ENCODE results near the gene ZNF416. TPM values are rescaled to one million over a fixed set of nuclear protein-coding genes. Genes with fewer than 3 reads are reported as not detected.

ZNF416 gene
- polyA plus RNA-seq, 1 of the 3 experiments (the other 2 are of a cell fraction), result 2.0 TPM

GRCh38 chr19:57563547-57563946 is 15.2 kb downstream of the ZNF416 start:
- Histone ChIP-seq H3K9me2 (no peaks in the 10 kb centered on the region), H3K9ac (no peak overlapping the region), H3K4me1 (ENCODE audit: control insufficient read depth in 1 of 2, insufficient read depth in 2 of 2, low read depth in 1 of 2, low read length in 1 of 2) (peaks cover 0 to under 1% of the 10 kb centered on the region in 2 experiments; a peak in 2 of 4 replicates), H2AFZ (ENCODE audit: low read depth) (no peak overlapping the region), H3K27me3 (ENCODE audit: insufficient read depth) (no peaks in the 10 kb centered on the region), H3F3A (replicated peaks; ENCODE audit: insufficient read depth) (peaks cover 6% of the 10 kb centered on the region), H3K27ac (ENCODE audit: low read depth in 2 of 2, low read length in 1 of 2) (no peak overlapping the region), H3K36me3 (replicated peaks in 1 of 2; ENCODE audit: control insufficient read depth in 1 of 2, insufficient read depth in 2 of 2, low read length in 1 of 2) (no peaks in the 10 kb centered on the region), H3K79me2 (ENCODE audit: insufficient read depth) (peaks cover 10% of the 10 kb centered on the region), H3K4me3 (ENCODE audit: low read depth in 2 of 2, low read length in 1 of 2) (no peak overlapping the region), H4K20me1 (ENCODE audit: insufficient read depth) (no peaks in the 10 kb centered on the region), H3K9me3 (peaks cover 26% of the 10 kb centered on the region; the same call in 1 of the 2 replicates), H3K4me2 (no peak overlapping the region)
- TF ChIP-seq TEAD4 (IDR thresholded peaks at IDR 0.05; ENCODE audit: borderline replicate concordance, insufficient read depth), result no peak
- TF ChIP-seq GABPA (IDR thresholded peaks at IDR 0.05; ENCODE audit: low read depth), result no peak
- DNase-seq, result no peak
- 0% methylated on average over 1 of the region's 1 CpG for WGBS (ENCODE audit: low lambda C conversion rate)
- CTCF ChIA-PET, result no interaction called here
- POLR2A ChIA-PET, result no interaction called here

GRCh38 chr19:57560049-57560491 is 18.6 kb downstream of the ZNF416 start:
- no peak for TF ChIP-seq RAD21 (IDR thresholded peaks at IDR 0.05; ENCODE audit: low read length)
- TF ChIP-seq SIN3A (IDR thresholded peaks at IDR 0.05; ENCODE audit: borderline replicate concordance, low read depth, low read length), result no peak
- TF ChIP-seq SMC3 (IDR thresholded peaks at IDR 0.05; ENCODE audit: low read depth, low read length), result no peak
- no peak for TF ChIP-seq YY1 (IDR thresholded peaks at IDR 0.05; ENCODE audit: low read depth)
- TF ChIP-seq GATA2 (CRISPR knock-in tag; IDR thresholded peaks at IDR 0.05), result no peak
- TF ChIP-seq EZH2phosphoT487 (IDR thresholded peaks at IDR 0.05; ENCODE audit: borderline replicate concordance, low read depth), result no peak
- no peak for TF ChIP-seq MEF2A (IDR thresholded peaks at IDR 0.05; ENCODE audit: borderline replicate concordance, low read depth)
- TF ChIP-seq TCF12 (IDR thresholded peaks at IDR 0.05), result no peak
- H3K79me2 ChIP-seq (ENCODE audit: insufficient read depth), result peaks cover 33% of the 10 kb centered on the region
- H3K27ac ChIP-seq (ENCODE audit: low read depth in 2 of 2, low read length in 1 of 2), result no peak overlapping the region
- H3K4me1 ChIP-seq (ENCODE audit: control insufficient read depth in 1 of 2, insufficient read depth in 2 of 2, low read depth in 1 of 2, low read length in 1 of 2), result peaks cover 0 to 8% of the 10 kb centered on the region in 2 experiments; a peak in 2 of 4 replicates
- 51% methylated on average over 13 of the region's 23 CpGs for WGBS (ENCODE audit: low lambda C conversion rate)
- peak overlapping the region; percentile 97 for H3K4me3 ChIP-seq (ENCODE audit: low read depth in 2 of 2, low read length in 1 of 2)
- peaks cover 7% of the 10 kb centered on the region; the same call in 1 of the 2 replicates for H3K9me3 ChIP-seq
- peaks cover 10 to 14% of the 10 kb centered on the region in 2 experiments for H3K36me3 ChIP-seq (replicated peaks in 1 of 2; ENCODE audit: control insufficient read depth in 1 of 2, insufficient read depth in 2 of 2, low read length in 1 of 2)
- ChIA-PET POLR2A (no interaction called here), CTCF (interaction anchor here (1.6 kb wide), 1 partner anchor 13 kb away, joined by 3 read pairs; no protein-coding TSS in a partner anchor)
- no peaks in the 10 kb centered on the region for H4K20me1 ChIP-seq (ENCODE audit: insufficient read depth)
- H2AFZ ChIP-seq (ENCODE audit: low read depth), result peak overlapping the region; percentile 68; the same call in 1 of the 2 replicates
- H3K4me2 ChIP-seq, result peak overlapping the region; percentile 88
- H3K27me3 ChIP-seq (ENCODE audit: insufficient read depth), result no peaks in the 10 kb centered on the region
- no peak overlapping the region for H3K9ac ChIP-seq
- no peaks in the 10 kb centered on the region for H3F3A ChIP-seq (replicated peaks; ENCODE audit: insufficient read depth)
- no peaks in the 10 kb centered on the region for H3K9me2 ChIP-seq
- DNase-seq, result peak; percentile 30

GRCh38 chr19:57559404-57560025 is 19.2 kb downstream of the ZNF416 start, which contains the start of gene ZNF550:
Gene ZNF550 (minus strand): TSS chr19:57559863. CDS start chr19:57559682, 181 bp downstream.
- Histone ChIP-seq H3K9me2 (no peaks in the 10 kb centered on the region), H3K9ac (peak within 1 kb of the TSS; percentile 75), H3K4me1 (ENCODE audit: control insufficient read depth in 1 of 2, insufficient read depth in 2 of 2, low read depth in 1 of 2, low read length in 1 of 2) (peaks cover 0 to 8% of the 10 kb centered on the region in 2 experiments; a peak in 2 of 4 replicates), H4K20me1 (ENCODE audit: insufficient read depth) (no peaks in the 10 kb centered on the region), H3K27me3 (ENCODE audit: insufficient read depth) (no peaks in the 10 kb centered on the region), H3K36me3 (replicated peaks in 1 of 2; ENCODE audit: control insufficient read depth in 1 of 2, insufficient read depth in 2 of 2, low read length in 1 of 2) (peaks cover 16 to 20% of the 10 kb centered on the region in 2 experiments), H3K79me2 (ENCODE audit: insufficient read depth) (peaks cover 33% of the 10 kb centered on the region), H3K4me2 (peak within 1 kb of the TSS; percentile 88), H3K9me3 (peaks cover 7% of the 10 kb centered on the region; the same call in 1 of the 2 replicates), H2AFZ (ENCODE audit: low read depth) (peak within 1 kb of the TSS; percentile 75), H3K4me3 (ENCODE audit: low read depth in 2 of 2, low read length in 1 of 2) (peak within 1 kb of the TSS; percentile 97), H3F3A (replicated peaks; ENCODE audit: insufficient read depth) (no peaks in the 10 kb centered on the region), H3K27ac (ENCODE audit: low read depth in 2 of 2, low read length in 1 of 2) (peak within 1 kb of the TSS; percentile 38 to 48; a peak in 2 of 4 replicates)
- CTCF ChIA-PET, result no interaction called here
- under 1% methylated on average over 34 of the region's 56 CpGs for WGBS (ENCODE audit: low lambda C conversion rate)
- peak; percentile 94 for DNase-seq
- POLR2A ChIA-PET, result no interaction called here
- TF ChIP-seq MEF2A (IDR thresholded peaks at IDR 0.05; ENCODE audit: borderline replicate concordance, low read depth) (no peak), ELF1 (IDR thresholded peaks at IDR 0.05) (no peak), EP300 (IDR thresholded peaks at IDR 0.05; ENCODE audit: borderline replicate concordance in 1 of 2, low read depth in 1 of 2, low read length in 1 of 2) (no peak), CHD2 (IDR thresholded peaks at IDR 0.05; ENCODE audit: low read length, partially characterized antibody) (peak; percentile 83), IRF3 (IDR thresholded peaks at IDR 0.05; ENCODE audit: low read depth, low read length) (no peak), TAF1 (IDR thresholded peaks at IDR 0.05; ENCODE audit: borderline replicate concordance, low read depth, low read length) (peak; percentile 68; the same call in 1 of the 2 replicates), MXI1 (IDR thresholded peaks at IDR 0.05; ENCODE audit: low read depth, low read length) (peak; percentile 89), ZBTB33 (IDR thresholded peaks at IDR 0.05; ENCODE audit: borderline replicate concordance, low read depth) (no peak), SMC3 (IDR thresholded peaks at IDR 0.05; ENCODE audit: low read depth, low read length) (no peak)

All from SK-N-SH (cell line).